ENCODE data around the gene APOC4.

Gene APOC4

GRCh38 chr19:44968670-44969069 lies 26.6 kb downstream of the APOC4 start:
- no peak for TF ChIP-seq GATA3 (IDR thresholded peaks at IDR 0.05; ENCODE audit: low read depth, low read length)
- TF ChIP-seq GATA2 (IDR thresholded peaks at IDR 0.05; ENCODE audit: low read depth, low read length), result no peak

- TF ChIP-seq GATA3 (IDR thresholded peaks at IDR 0.05; ENCODE audit: low read depth, low read length), result no peak
- TF ChIP-seq GATA2 (IDR thresholded peaks at IDR 0.05; ENCODE audit: low read depth, low read length), result no peak
These were observed 27.4 kb downstream of the APOC4 start for GRCh38 chr19:44969437-44969836.

GRCh38 chr19:44972802-44973201 lies 30.8 kb downstream of the APOC4 start:
- TF ChIP-seq GATA2 (IDR thresholded peaks at IDR 0.05; ENCODE audit: low read depth, low read length) (no peak), GATA3 (IDR thresholded peaks at IDR 0.05; ENCODE audit: low read depth, low read length) (no peak)

- no peak for TF ChIP-seq GATA2 (IDR thresholded peaks at IDR 0.05; ENCODE audit: low read depth, low read length)
- TF ChIP-seq GATA3 (IDR thresholded peaks at IDR 0.05; ENCODE audit: low read depth, low read length), result no peak
These were observed 32.1 kb downstream of the APOC4 start for GRCh38 chr19:44973982-44974735.

- TF ChIP-seq GATA3 (IDR thresholded peaks at IDR 0.05; ENCODE audit: low read depth, low read length), result no peak
- TF ChIP-seq GATA2 (IDR thresholded peaks at IDR 0.05; ENCODE audit: low read depth, low read length), result no peak
These were observed 32.8 kb downstream of the APOC4 start for GRCh38 chr19:44974857-44975256.

GRCh38 chr19:44975444-44975843 lies 33.4 kb downstream of the APOC4 start:
- TF ChIP-seq GATA2 (IDR thresholded peaks at IDR 0.05; ENCODE audit: low read depth, low read length) (no peak), GATA3 (IDR thresholded peaks at IDR 0.05; ENCODE audit: low read depth, low read length) (no peak)

- TF ChIP-seq GATA3 (IDR thresholded peaks at IDR 0.05; ENCODE audit: low read depth, low read length) (no peak), GATA2 (IDR thresholded peaks at IDR 0.05; ENCODE audit: low read depth, low read length) (no peak)
These were observed 42.0 kb downstream of the APOC4 start for GRCh38 chr19:44984005-44984404.

- TF ChIP-seq GATA2 (IDR thresholded peaks at IDR 0.05; ENCODE audit: low read depth, low read length) (no peak), GATA3 (IDR thresholded peaks at IDR 0.05; ENCODE audit: low read depth, low read length) (no peak)
These were observed 43.4 kb downstream of the APOC4 start for GRCh38 chr19:44985445-44985844.

- no peak for TF ChIP-seq GATA2 (IDR thresholded peaks at IDR 0.05; ENCODE audit: low read depth, low read length)
- no peak for TF ChIP-seq GATA3 (IDR thresholded peaks at IDR 0.05; ENCODE audit: low read depth, low read length)
These were observed 44.4 kb downstream of the APOC4 start for GRCh38 chr19:44986389-44986788.

GRCh38 chr19:44987148-44987675 lies 45.2 kb downstream of the APOC4 start:
- TF ChIP-seq GATA2 (IDR thresholded peaks at IDR 0.05; ENCODE audit: low read depth, low read length), result no peak
- TF ChIP-seq GATA3 (IDR thresholded peaks at IDR 0.05; ENCODE audit: low read depth, low read length), result no peak

- TF ChIP-seq GATA2 (IDR thresholded peaks at IDR 0.05; ENCODE audit: low read depth, low read length) (no peak), GATA3 (IDR thresholded peaks at IDR 0.05; ENCODE audit: low read depth, low read length) (no peak)
These were observed 46.2 kb downstream of the APOC4 start for GRCh38 chr19:44988273-44988672.

- TF ChIP-seq GATA3 (IDR thresholded peaks at IDR 0.05; ENCODE audit: low read depth, low read length), result no peak
- TF ChIP-seq GATA2 (IDR thresholded peaks at IDR 0.05; ENCODE audit: low read depth, low read length), result no peak
These were observed 47.0 kb downstream of the APOC4 start for GRCh38 chr19:44988896-44989556.

- TF ChIP-seq GATA3 (IDR thresholded peaks at IDR 0.05; ENCODE audit: low read depth, low read length), result no peak
- TF ChIP-seq GATA2 (IDR thresholded peaks at IDR 0.05; ENCODE audit: low read depth, low read length), result no peak
These were observed 48.4 kb downstream of the APOC4 start for GRCh38 chr19:44990459-44990858.

GRCh38 chr19:44990966-44991365 lies 48.9 kb downstream of the APOC4 start:
- no peak for TF ChIP-seq GATA2 (IDR thresholded peaks at IDR 0.05; ENCODE audit: low read depth, low read length)
- no peak for TF ChIP-seq GATA3 (IDR thresholded peaks at IDR 0.05; ENCODE audit: low read depth, low read length)

Measured in SH-SY5Y (cell line).